Neural progenitor cell (in vitro differentiated cells): ENCODE measurements around the gene ABCA8. TPM values are rescaled to one million over a fixed set of nuclear protein-coding genes. Genes with fewer than 3 reads are reported as not detected.
A peak's percentile ranks its signal among the peaks of the same experiment; 100 is the strongest.

Experiments
- DNase-seq: peaks from one replicate; pipeline ENCODE4 v3.0.0-alpha.2; 2016; ENCODE audit warnings: low spot score
- H2AFZ ChIP-seq: fragments of 200-600 bp; sonication (generic); replicated peaks from 2 replicates; pipeline ENCODE4 v1.6.1; 2016; ENCODE audit warnings: antibody characterized with exemption
- H3F3A ChIP-seq: fragments of 200-600 bp; sonication (generic); 2 replicates; pipeline ENCODE4 v1.6.1; 2016; ENCODE audit warnings: antibody characterized with exemption, low read depth
- H3K27ac ChIP-seq: fragments of 200-600 bp; sonication (generic); 2 replicates; pipeline ENCODE4 v1.5.1; 2016; ENCODE audit warnings: mild to moderate bottlenecking
- H3K27me3 ChIP-seq: fragments of 200-600 bp; sonication (generic); 2 replicates; pipeline ENCODE4 v1.6.1; 2016; ENCODE audit warnings: mild to moderate bottlenecking, moderate library complexity
- H3K36me3 ChIP-seq: fragments of 200-600 bp; sonication (generic); 2 replicates; pipeline ENCODE4 v1.5.1; 2016
- H3K4me1 ChIP-seq: fragments of 200-600 bp; sonication (generic); 2 replicates; pipeline ENCODE4 v1.6.1; 2016; ENCODE audit warnings: mixed run types
- H3K4me2 ChIP-seq: fragments of 200-600 bp; sonication (generic); 2 replicates; pipeline ENCODE4 v1.6.1; 2016
- H3K4me3 ChIP-seq: fragments of 200-600 bp; sonication (generic); 2 replicates; pipeline ENCODE4 v1.5.1; 2016
- H3K79me2 ChIP-seq: fragments of 200-600 bp; sonication (generic); 2 replicates; pipeline ENCODE4 v1.6.1; 2016; ENCODE audit warnings: low read depth
- H3K9ac ChIP-seq: fragments of 200-600 bp; sonication (generic); 2 replicates; pipeline ENCODE4 v1.6.1; 2016
- H3K9me3 ChIP-seq: fragments of 200-600 bp; sonication (generic); 2 replicates; pipeline ENCODE4 v1.5.1; 2016; ENCODE audit warnings: low read depth
- H4K20me1 ChIP-seq: fragments of 200-600 bp; sonication (generic); 2 replicates; pipeline ENCODE4 v1.6.1; 2016; ENCODE audit warnings: low read depth
- H3K27ac Mint-ChIP-seq: 3 replicates; pipeline ENCODE4 v1.8.0; 2021; ENCODE audit warnings: mixed read lengths
- H3K27me3 Mint-ChIP-seq: 2 replicates; pipeline ENCODE4 v1.8.0; 2022; ENCODE audit warnings: low read depth, mild to moderate bottlenecking, inconsistent platforms, moderate library complexity, mixed read lengths; ENCODE audit not compliant: insufficient read depth
- H3K36me3 Mint-ChIP-seq: 3 replicates; pipeline ENCODE4 v1.8.0; 2021; ENCODE audit warnings: mixed read lengths
- H3K4me1 Mint-ChIP-seq: 3 replicates; pipeline ENCODE4 v1.8.0; 2021; ENCODE audit warnings: mixed read lengths
- H3K4me3 Mint-ChIP-seq: 3 replicates; pipeline ENCODE4 v1.8.0; 2021; ENCODE audit warnings: mild to moderate bottlenecking, moderate library complexity, mixed read lengths
- H3K9me3 Mint-ChIP-seq: 3 replicates; pipeline ENCODE4 v1.8.0; 2020; ENCODE audit warnings: mixed read lengths
- CTCF ChIP-seq: fragments of 200-600 bp; sonication (generic); IDR thresholded peaks from 2 replicates; pipeline ENCODE4 v1.5.1; 2017; ENCODE audit warnings: antibody characterized with exemption, mild to moderate bottlenecking
- EZH2 ChIP-seq: fragments of 200-600 bp; sonication (generic); IDR thresholded peaks from 2 replicates; pipeline ENCODE4 v1.6.1; 2017; ENCODE audit warnings: antibody characterized with exemption, mild to moderate bottlenecking, moderate library complexity
- EZH2phosphoT487 ChIP-seq: fragments of 200-600 bp; sonication (generic); IDR thresholded peaks from 2 replicates; pipeline ENCODE4 v1.6.1; 2017; ENCODE audit warnings: antibody characterized with exemption
- total RNA-seq: library from RNA; depleted of rRNA; stranded (reverse); fragments of >200 nt; gene quantifications from 2 replicates; pipeline ENCODE4 v1.2.3, GENCODE V29; 2015; ENCODE audit warnings: low replicate concordance

ABCA8 gene
- total RNA-seq, 1 donor from 2014 or later = not detected

- Histone ChIP-seq H4K20me1 (no peaks in the 10 kb centered on the region), H3K79me2 (no peaks in the 10 kb centered on the region), H3K27me3 (no peaks in the 10 kb centered on the region), H3K36me3 (no peaks in the 10 kb centered on the region), H3K4me2 (no peak overlapping the region), H3K9me3 (no peaks in the 10 kb centered on the region), H3K4me1 (peaks cover 9% of the 10 kb centered on the region), H3K9ac (no peak overlapping the region), H2AFZ (no peak overlapping the region), H3K4me3 (no peak overlapping the region), H3F3A (no peaks in the 10 kb centered on the region), H3K27ac (no peak overlapping the region)
- Mint-ChIP-seq H3K27ac (no peak overlapping the region), H3K27me3 (peaks cover 9% of the 10 kb centered on the region), H3K36me3 (peaks cover 14% of the 10 kb centered on the region), H3K4me1 (peaks cover 57% of the 10 kb centered on the region), H3K9me3 (peaks cover 21% of the 10 kb centered on the region), H3K4me3 (no peak overlapping the region)
- DNase-seq = no peak
- no peak for TF ChIP-seq EZH2phosphoT487
- no peak for TF ChIP-seq CTCF
- no peak for TF ChIP-seq EZH2
Measured at GRCh38 chr17:68820476-68820824, 134.7 kb downstream of the ABCA8 start.

- H3K9me3 ChIP-seq = no peaks in the 10 kb centered on the region
- TF ChIP-seq EZH2phosphoT487 (no peak), EZH2 (no peak), CTCF (no peak)
- H3K4me2 ChIP-seq = no peak overlapping the region
- no peaks in the 10 kb centered on the region for H3K79me2 ChIP-seq
- Mint-ChIP-seq H3K4me1 (peaks cover 57% of the 10 kb centered on the region), H3K4me3 (no peak overlapping the region), H3K27me3 (peaks cover 9% of the 10 kb centered on the region), H3K27ac (peak overlapping the region; percentile 50), H3K9me3 (peaks cover 23% of the 10 kb centered on the region), H3K36me3 (peaks cover 14% of the 10 kb centered on the region)
- no peaks in the 10 kb centered on the region for H3F3A ChIP-seq
- H3K36me3 ChIP-seq = no peaks in the 10 kb centered on the region
- no peak overlapping the region for H3K4me3 ChIP-seq
- H3K4me1 ChIP-seq = peaks cover 9% of the 10 kb centered on the region
- no peak overlapping the region for H2AFZ ChIP-seq
- DNase-seq = no peak
- H3K27ac ChIP-seq = no peak overlapping the region
- no peaks in the 10 kb centered on the region for H3K27me3 ChIP-seq
- H3K9ac ChIP-seq = no peak overlapping the region
- H4K20me1 ChIP-seq = no peaks in the 10 kb centered on the region
Measured at GRCh38 chr17:68819465-68819864, 135.7 kb downstream of the ABCA8 start.

Other genes starting within 250 kb of the ABCA8 start
- 0.03 and 0.13 TPM in 2 replicates for gene ABCA9, start 105.5 kb upstream of the ABCA8 start, total RNA-seq
- gene ABCA6, start 186.5 kb upstream of the ABCA8 start, total RNA-seq = not detected in 2 replicates